Subcutaneous preadipocyte (primary cell): ENCODE measurements around the gene TBPL1. TPM values are rescaled to one million over a fixed set of nuclear protein-coding genes. Genes with fewer than 3 reads are reported as not detected.

Source experiments
- small RNA-seq: library from RNA; depleted of rRNA; stranded (forward); fragments of <200 nt; gene quantifications from one replicate; pipeline ENCODE3, GENCODE V24; 2012
- total RNA-seq: library from RNA; depleted of rRNA; stranded (reverse); fragments of >200 nt; gene quantifications from 2 replicates; pipeline ENCODE4 v1.2.3, GENCODE V29; 2012

The TBPL1 gene
- total RNA-seq, result 10.7 and 19.2 TPM in 2 replicates

GRCh38 chr6:133952815-133953633, at the start of gene TBPL1:
Gene TBPL1 (plus strand): TSS chr6:133953224. CDS start chr6:133980126, 26,902 bp downstream.

Small RNA genes lying within 50 kb of the gene (small RNA-seq; reads per million reads assigned to genes)
- not detected for gene AL449363.1

Other genes starting within 250 kb of the TBPL1 start
- gene TCF21, start 64.1 kb upstream of the TBPL1 start, total RNA-seq, result 0.20 and 0.37 TPM in 2 replicates
- 0.73 and 0.98 TPM in 2 replicates for gene SLC2A12, start 99.4 kb downstream of the TBPL1 start, total RNA-seq